HEK293 (cell line): Measurements from ENCODE around the gene UPK1A.
A peak's percentile ranks its signal among the peaks of the same experiment; 100 is the strongest.

Experiments
- CTCF ChIA-PET: fragments of 350-600 bp; formaldehyde crosslinking; extraction: SDS; loops from one replicate; lab custom pipeline; 2021; ENCODE audit warnings: antibody characterized with exemption; lab: Yijun Ruan, JAX
- POLR2A ChIA-PET: fragments of 300-600 bp; formaldehyde crosslinking; extraction: SDS; loops from one replicate; lab custom pipeline; 2020; ENCODE audit warnings: antibody characterized with exemption, inconsistent platforms; lab: Yijun Ruan, JAX
- H3K27ac ChIP-seq: fragments of 200-500 bp; sonication (Bioruptor generic); 2 replicates; pipeline ENCODE4 v1.5.1; 2014; ENCODE audit warnings: low read depth, low read length, control low read depth, inconsistent platforms; ENCODE audit errors: extremely low read depth
- H3K36me3 ChIP-seq, 2 experiments: fragments of 200-500 bp in 1 of 2; sonication (Bioruptor generic) in 1 of 2; 1 replicate in 1 of 2; 2 replicates in 1 of 2; pipeline ENCODE4 v1.5.1; 2014 to 2017; ENCODE audit warnings: inconsistent platforms in 2 of 2, low read length in 2 of 2; ENCODE audit not compliant: control insufficient read depth in 2 of 2, insufficient read depth in 1 of 2
- H3K4me1 ChIP-seq: fragments of 200-500 bp; sonication (Bioruptor generic); 2 replicates; pipeline ENCODE4 v1.5.1; 2014; ENCODE audit warnings: mild to moderate bottlenecking, low read length, inconsistent platforms; ENCODE audit not compliant: control insufficient read depth, insufficient read depth
- H3K4me3 ChIP-seq: 2 replicates; pipeline ENCODE4 v1.5.1; 2011; ENCODE audit warnings: low read depth, mild to moderate bottlenecking, control low read depth, low read length, moderate library complexity
- H3K9me3 ChIP-seq: fragments of 200-500 bp; sonication (Bioruptor generic); 2 replicates; pipeline ENCODE4 v1.5.1; 2014; ENCODE audit warnings: low read depth, low read length, inconsistent platforms; ENCODE audit not compliant: control insufficient read depth, insufficient read depth
- EGR2 ChIP-seq: fragments of 450-650 bp; formaldehyde crosslinking; IDR thresholded peaks from 2 replicates; pipeline ENCODE4 v1.5.1; 2016; ENCODE audit warnings: low read depth, missing biosample characterization, missing genetic modification characterization
- GLIS2 ChIP-seq: fragments of 450-650 bp; formaldehyde crosslinking; IDR thresholded peaks from 2 replicates; pipeline ENCODE4 v1.5.1; 2016; ENCODE audit warnings: missing biosample characterization, missing genetic modification characterization
- INSM2 ChIP-seq: fragments of 450-650 bp; formaldehyde crosslinking; IDR thresholded peaks from 2 replicates; pipeline ENCODE4 v1.5.1; 2016; ENCODE audit warnings: missing biosample characterization, missing genetic modification characterization
- KLF1 ChIP-seq: fragments of 450-650 bp; formaldehyde crosslinking; IDR thresholded peaks from 2 replicates; pipeline ENCODE4 v1.5.1; 2016; ENCODE audit warnings: missing biosample characterization, missing genetic modification characterization
- OSR2 ChIP-seq: fragments of 450-650 bp; formaldehyde crosslinking; IDR thresholded peaks from 2 replicates; pipeline ENCODE4 v1.5.1; 2016; ENCODE audit warnings: missing biosample characterization, missing genetic modification characterization
- TSHZ1 ChIP-seq: fragments of 450-650 bp; formaldehyde crosslinking; IDR thresholded peaks from 2 replicates; pipeline ENCODE4 v1.5.1; 2016; ENCODE audit warnings: missing biosample characterization, missing genetic modification characterization, borderline replicate concordance
- YY1 ChIP-seq: fragments of 450-650 bp; formaldehyde crosslinking; IDR thresholded peaks from 2 replicates; pipeline ENCODE4 v1.5.1; 2018; ENCODE audit warnings: missing biosample characterization, missing genetic modification characterization
- ZFP41 ChIP-seq: fragments of 450-650 bp; formaldehyde crosslinking; IDR thresholded peaks from 2 replicates; pipeline ENCODE4 v1.5.1; 2016; ENCODE audit warnings: missing biosample characterization, missing genetic modification characterization, borderline replicate concordance
- ZNF140 ChIP-seq: fragments of 450-650 bp; formaldehyde crosslinking; IDR thresholded peaks from 2 replicates; pipeline ENCODE4 v1.5.1; 2016; ENCODE audit warnings: missing biosample characterization, missing genetic modification characterization
- ZNF175 ChIP-seq: fragments of 450-650 bp; formaldehyde crosslinking; IDR thresholded peaks from 2 replicates; pipeline ENCODE4 v1.5.1; 2016; ENCODE audit warnings: missing biosample characterization, missing genetic modification characterization
- ZNF488 ChIP-seq: fragments of 450-650 bp; formaldehyde crosslinking; IDR thresholded peaks from 2 replicates; pipeline ENCODE4 v1.5.1; 2016; ENCODE audit warnings: missing biosample characterization, missing genetic modification characterization
- ZNF549 ChIP-seq: fragments of 450-650 bp; IDR thresholded peaks from 2 replicates; pipeline ENCODE4 v1.5.1; 2018; ENCODE audit warnings: missing biosample characterization, missing genetic modification characterization, mild to moderate bottlenecking, inconsistent platforms, moderate library complexity
- ZNF654 ChIP-seq: fragments of 450-650 bp; formaldehyde crosslinking; IDR thresholded peaks from 2 replicates; pipeline ENCODE4 v1.5.1; 2016; ENCODE audit warnings: low read depth, missing biosample characterization, missing genetic modification characterization
- ZNF670 ChIP-seq: fragments of 450-650 bp; formaldehyde crosslinking; IDR thresholded peaks from 2 replicates; pipeline ENCODE4 v1.5.1; 2016; ENCODE audit warnings: missing biosample characterization, missing genetic modification characterization, low read depth
- ZSCAN18 ChIP-seq: fragments of 450-650 bp; formaldehyde crosslinking; IDR thresholded peaks from 2 replicates; pipeline ENCODE4 v1.5.1; 2016; ENCODE audit warnings: missing biosample characterization, missing genetic modification characterization
- ZSCAN23 ChIP-seq: fragments of 450-650 bp; formaldehyde crosslinking; IDR thresholded peaks from 2 replicates; pipeline ENCODE4 v1.5.1; 2016; ENCODE audit warnings: missing biosample characterization, missing genetic modification characterization
- ZSCAN30 ChIP-seq: fragments of 450-650 bp; IDR thresholded peaks from 2 replicates; pipeline ENCODE4 v1.5.1; 2018; ENCODE audit warnings: missing biosample characterization, mild to moderate bottlenecking, missing genetic modification characterization, moderate library complexity

UPK1A gene

GRCh38 chr19:35666251-35666913 lies at the start of gene UPK1A:
Gene UPK1A (plus strand): TSS chr19:35666517. CDS start chr19:35666813, 296 bp downstream.
- CTCF ChIA-PET: interaction anchor here (0.8 kb wide), 1 partner anchor 27 kb away, joined by 3 read pairs; no protein-coding TSS in a partner anchor
- Histone ChIP-seq H3K4me3 (no peak within 1 kb of the TSS), H3K36me3 (peaks cover 1 to 8% of the 10 kb centered on the region in 2 experiments; a peak in 2 of 3 replicates), H3K27ac (no peak within 1 kb of the TSS), H3K9me3 (no peaks in the 10 kb centered on the region), H3K4me1 (no peaks in the 10 kb centered on the region)
- POLR2A ChIA-PET: interaction anchor here (0.7 to 1.5 kb wide), 5 partner anchors 11 to 108 kb away, joined by 3 to 8 read pairs (median 4); partner anchors contain the start of genes COX6B1 and LIN37
- TF ChIP-seq ZNF175 (tag by site-specific recombination) (no peak), GLIS2 (tag by site-specific recombination) (peak; percentile 13; the same call in 1 of the 2 replicates), ZNF140 (tag by site-specific recombination) (no peak), ZSCAN30 (tag by site-specific recombination) (no peak), KLF1 (tag by site-specific recombination) (peak; percentile 68), ZNF549 (tag by site-specific recombination) (no peak), EGR2 (tag by site-specific recombination) (peak; percentile 19; the same call in 1 of the 2 replicates), ZNF670 (tag by site-specific recombination) (no peak), ZSCAN23 (tag by site-specific recombination) (no peak), ZNF488 (tag by site-specific recombination) (no peak), ZSCAN18 (tag by site-specific recombination) (no peak), TSHZ1 (tag by site-specific recombination) (no peak), YY1 (tag by site-specific recombination) (no peak), OSR2 (tag by site-specific recombination) (no peak), ZFP41 (no peak), INSM2 (tag by site-specific recombination) (no peak), ZNF654 (tag by site-specific recombination) (no peak)
